GM23338 (cell line): Measurements from ENCODE around the gene HSP90AB1. TPM values are rescaled to one million over a fixed set of nuclear protein-coding genes. Genes with fewer than 3 reads are reported as not detected.
A peak's percentile ranks its signal among the peaks of the same experiment; 100 is the strongest.

Source experiments
- ATAC-seq: fragments of 200-7000 bp; cut with Tn5 transposase; 3 replicates; pipeline ENCODE4 v1.9.1; 2020
- DNase-seq: peaks from one replicate; pipeline ENCODE4 v3.0.0-alpha.2; 2015; ENCODE audit warnings: low spot score
- H2AFZ ChIP-seq: fragments of 200-600 bp; sonication (generic); 2 replicates; pipeline ENCODE4 v1.8.0; 2016; ENCODE audit warnings: antibody characterized with exemption, mild to moderate bottlenecking, moderate library complexity
- H3F3A ChIP-seq: fragments of 200-600 bp; sonication (generic); replicated peaks from 2 replicates; pipeline ENCODE4 v1.8.0; 2017; ENCODE audit warnings: antibody characterized with exemption, mixed run types, low read depth
- H3K27ac ChIP-seq: fragments of 200-600 bp; sonication (generic); 2 replicates; pipeline ENCODE4 v1.6.1; 2016; ENCODE audit warnings: low read depth
- H3K27me3 ChIP-seq: fragments of 200-600 bp; sonication (generic); 2 replicates; pipeline ENCODE4 v1.8.0; 2016; ENCODE audit warnings: mild to moderate bottlenecking, mixed run types, moderate library complexity; ENCODE audit not compliant: insufficient read depth
- H3K36me3 ChIP-seq: fragments of 200-600 bp; sonication (generic); 2 replicates; pipeline ENCODE4 v1.8.0; 2016; ENCODE audit warnings: mild to moderate bottlenecking; ENCODE audit not compliant: insufficient read depth
- H3K4me1 ChIP-seq: fragments of 200-600 bp; sonication (generic); 2 replicates; pipeline ENCODE4 v1.8.0; 2016; ENCODE audit warnings: mild to moderate bottlenecking, moderate library complexity; ENCODE audit not compliant: insufficient read depth
- H3K4me2 ChIP-seq: fragments of 200-600 bp; sonication (generic); 2 replicates; pipeline ENCODE4 v1.7.1; 2017; ENCODE audit warnings: mixed run types
- H3K4me3 ChIP-seq: fragments of 200-600 bp; sonication (generic); 2 replicates; pipeline ENCODE4 v1.6.1; 2016; ENCODE audit warnings: mixed run types
- H3K79me2 ChIP-seq: fragments of 200-600 bp; sonication (generic); replicated peaks from 2 replicates; pipeline ENCODE4 v1.8.0; 2017; ENCODE audit warnings: mild to moderate bottlenecking; ENCODE audit not compliant: insufficient read depth
- H3K9me2 ChIP-seq: fragments of 200-600 bp; sonication (generic); 2 replicates; pipeline ENCODE4 v1.8.0; 2017; ENCODE audit not compliant: insufficient read depth
- H4K20me1 ChIP-seq: fragments of 200-600 bp; sonication (generic); replicated peaks from 2 replicates; pipeline ENCODE4 v1.8.0; 2017; ENCODE audit warnings: mild to moderate bottlenecking; ENCODE audit not compliant: insufficient read depth
- H3K27ac Mint-ChIP-seq: 2 replicates; pipeline ENCODE4 v1.8.0; 2020; ENCODE audit warnings: inconsistent platforms, mild to moderate bottlenecking, moderate library complexity, mixed read lengths
- H3K27me3 Mint-ChIP-seq: 3 replicates; pipeline ENCODE4 v1.8.0; 2022; ENCODE audit warnings: low read depth, mild to moderate bottlenecking, moderate library complexity, mixed read lengths, inconsistent platforms; ENCODE audit not compliant: insufficient read depth, poor library complexity
- H3K36me3 Mint-ChIP-seq: 3 replicates; pipeline ENCODE4 v1.8.0; 2021; ENCODE audit warnings: low read depth, mild to moderate bottlenecking, inconsistent platforms, moderate library complexity, mixed read lengths
- H3K4me1 Mint-ChIP-seq: 3 replicates; pipeline ENCODE4 v1.8.0; 2020; ENCODE audit warnings: mild to moderate bottlenecking, inconsistent platforms, mixed read lengths
- H3K4me3 Mint-ChIP-seq: 3 replicates; pipeline ENCODE4 v1.8.0; 2021; ENCODE audit warnings: moderate library complexity, mild to moderate bottlenecking, inconsistent platforms, mixed read lengths
- H3K9me3 Mint-ChIP-seq: 3 replicates; pipeline ENCODE4 v1.8.0; 2020; ENCODE audit warnings: moderate library complexity, mild to moderate bottlenecking, inconsistent platforms, mixed read lengths
- JUNB ChIP-seq: IDR thresholded peaks from one replicate; pipeline ENCODE4 v1.6.1; 2016; ENCODE audit warnings: antibody characterized with exemption; ENCODE audit not compliant: unreplicated experiment
- POLR2AphosphoS5 ChIP-seq: IDR thresholded peaks from 2 replicates; pipeline ENCODE4 v1.6.1; 2016; ENCODE audit warnings: antibody characterized with exemption, low read depth
- ZNF114 ChIP-seq: fragments of 250-450 bp; sonication (Bioruptor Pico); IDR thresholded peaks from 2 replicates; pipeline ENCODE4 v1.5.0; 2020; ENCODE audit warnings: mild to moderate bottlenecking, moderate library complexity
- polyA plus RNA-seq: library from polyadenylated mRNA; unstranded; fragments of >200 nt; fragmentation: Nextera tagmentation; extraction: Ambion mirVana; gene quantifications from 2 replicates; pipeline ENCODE4 v1.2.1, GENCODE V29; 2016
- total RNA-seq: library from RNA; depleted of rRNA; stranded (reverse); fragments of >200 nt; shearing (Covaris generic); gene quantifications from 2 replicates; pipeline ENCODE4 v1.2.3, GENCODE V29; 2014
- TF ChIP-seq, protein P1 (sequence below): IDR thresholded peaks from 2 replicates; pipeline ENCODE4 v1.6.1; 2016; ENCODE audit warnings: antibody characterized with exemption

HSP90AB1 gene
- total and polyA plus RNA-seq, 2 experiments from 2014 or later: 1,425 to 2,361 TPM

DNA sequence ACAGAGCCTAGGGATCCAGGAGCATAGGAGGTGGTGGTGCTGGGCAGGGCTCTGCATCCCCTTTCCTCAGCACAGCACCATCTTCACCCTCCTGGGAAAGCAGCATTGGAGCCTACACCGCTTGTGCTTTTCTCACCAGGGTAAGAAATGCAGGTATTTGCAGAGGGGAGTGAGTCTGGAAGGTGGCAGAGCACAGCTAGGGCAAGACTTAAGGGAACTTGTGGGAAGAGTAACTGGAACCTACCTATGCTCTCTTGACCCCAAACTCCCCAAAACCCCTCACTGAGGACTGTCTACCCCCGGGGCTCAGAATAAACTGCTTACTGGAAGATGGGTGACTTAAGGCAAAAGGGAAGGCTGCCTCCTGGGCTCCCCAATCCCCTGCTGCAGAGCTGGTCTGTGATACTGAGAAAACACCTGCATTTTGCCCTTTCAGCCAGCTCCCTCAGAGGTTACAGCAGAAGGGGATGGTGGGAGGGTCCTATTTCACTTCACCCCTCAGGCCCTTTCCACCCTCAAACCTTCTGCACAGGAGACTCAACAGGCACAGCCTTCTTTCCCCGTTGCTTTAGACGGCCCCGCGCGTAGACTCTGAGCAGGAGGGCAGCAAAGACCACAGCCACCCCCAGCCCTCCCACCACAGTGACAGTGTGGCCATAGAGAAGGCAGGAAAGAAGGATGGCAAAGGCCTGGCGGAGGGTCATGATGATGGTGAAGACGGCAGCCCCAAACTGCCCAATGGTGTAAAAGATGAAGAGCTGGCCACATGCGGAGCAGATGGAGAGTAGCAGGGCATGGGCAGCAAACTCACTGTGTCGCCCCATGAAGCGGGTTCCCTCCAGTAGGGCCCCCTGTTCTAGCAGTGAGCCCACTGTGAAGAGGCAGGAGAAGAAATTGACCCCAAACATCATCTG lies 7.5 kb downstream of the HSP90AB1 start:
- Histone ChIP-seq H3K4me3 (no peak overlapping the region), H3K27ac (peak overlapping the region; percentile 81), H3K27me3 (no peaks in the 10 kb centered on the region), H3K9me2 (no peaks in the 10 kb centered on the region), H3K79me2 (peaks cover 39% of the 10 kb centered on the region), H3F3A (peaks cover 70% of the 10 kb centered on the region), H4K20me1 (peaks cover 39% of the 10 kb centered on the region), H2AFZ (no peak overlapping the region), H3K36me3 (peaks cover 49% of the 10 kb centered on the region), H3K4me1 (peaks cover 9% of the 10 kb centered on the region; the same call in 1 of the 2 replicates), H3K4me2 (no peak overlapping the region)
- Mint-ChIP-seq H3K27ac (peak overlapping the region; percentile 58), H3K27me3 (peaks cover 62% of the 10 kb centered on the region), H3K4me3 (peak overlapping the region; percentile 96), H3K36me3 (peaks cover 79% of the 10 kb centered on the region), H3K9me3 (peaks cover 7% of the 10 kb centered on the region), H3K4me1 (peaks cover 62% of the 10 kb centered on the region)
- ATAC-seq (peak; percentile 2), DNase-seq (no peak)
- no peak for TF ChIP-seq ZNF114 (CRISPR knock-in tag)
- TF ChIP-seq JUNB: no peak
- TF ChIP-seq POLR2AphosphoS5: peak; percentile 51

DNA sequence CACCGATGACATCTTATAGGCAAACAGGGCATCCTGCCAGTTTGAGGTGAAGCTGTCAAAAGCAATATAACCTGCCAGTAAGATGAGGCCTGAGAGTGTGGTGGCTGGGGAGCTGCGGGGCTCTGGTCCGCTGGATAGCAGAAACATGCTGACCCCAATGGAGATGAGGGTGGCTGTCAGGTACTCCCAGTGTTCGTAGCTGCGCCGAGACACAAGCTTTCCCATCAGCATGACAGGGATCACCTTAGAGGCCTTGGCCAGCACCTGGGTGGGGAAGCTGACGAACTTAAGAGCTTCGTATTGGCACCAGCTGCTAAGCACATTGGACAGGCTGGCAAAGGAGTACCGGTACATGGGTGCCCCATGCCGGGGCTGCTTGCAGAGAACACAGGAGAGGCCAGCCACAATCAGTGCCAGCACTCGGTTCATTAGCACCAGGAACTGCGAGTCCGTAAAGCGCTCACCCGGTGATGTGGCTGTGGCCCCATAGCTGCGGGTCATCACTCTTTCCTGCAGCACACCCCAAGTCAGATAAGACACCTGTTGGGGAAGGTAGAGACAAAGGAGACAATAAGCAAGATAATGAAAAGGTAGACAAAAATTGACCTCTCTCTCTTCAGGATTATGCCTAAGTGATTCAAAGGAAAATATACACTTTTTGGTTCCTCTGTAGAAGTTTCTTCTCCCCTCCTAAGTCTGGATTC lies 8.4 kb downstream of the HSP90AB1 start:
- H3K4me3 ChIP-seq: peak overlapping the region; percentile 94
- ATAC-seq: peak; percentile 9
- H3F3A ChIP-seq: peaks cover 62% of the 10 kb centered on the region
- peaks cover 8% of the 10 kb centered on the region; the same call in 1 of the 2 replicates for H3K4me1 ChIP-seq
- peaks cover 54% of the 10 kb centered on the region for H3K4me1 Mint-ChIP-seq
- DNase-seq: peak; percentile 47
- TF ChIP-seq, protein P1, sequence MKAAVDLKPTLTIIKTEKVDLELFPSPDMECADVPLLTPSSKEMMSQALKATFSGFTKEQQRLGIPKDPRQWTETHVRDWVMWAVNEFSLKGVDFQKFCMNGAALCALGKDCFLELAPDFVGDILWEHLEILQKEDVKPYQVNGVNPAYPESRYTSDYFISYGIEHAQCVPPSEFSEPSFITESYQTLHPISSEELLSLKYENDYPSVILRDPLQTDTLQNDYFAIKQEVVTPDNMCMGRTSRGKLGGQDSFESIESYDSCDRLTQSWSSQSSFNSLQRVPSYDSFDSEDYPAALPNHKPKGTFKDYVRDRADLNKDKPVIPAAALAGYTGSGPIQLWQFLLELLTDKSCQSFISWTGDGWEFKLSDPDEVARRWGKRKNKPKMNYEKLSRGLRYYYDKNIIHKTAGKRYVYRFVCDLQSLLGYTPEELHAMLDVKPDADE: no peak
- peaks cover 71% of the 10 kb centered on the region for H3K36me3 Mint-ChIP-seq
- peaks cover 31% of the 10 kb centered on the region for H4K20me1 ChIP-seq
- H3K27ac ChIP-seq: peak overlapping the region; percentile 97; the same call in 1 of the 2 replicates
- H3K9me3 Mint-ChIP-seq: peaks cover 7% of the 10 kb centered on the region
- H3K4me3 Mint-ChIP-seq: peak overlapping the region; percentile 96
- H2AFZ ChIP-seq: no peak overlapping the region
- no peaks in the 10 kb centered on the region for H3K9me2 ChIP-seq
- H3K79me2 ChIP-seq: peaks cover 31% of the 10 kb centered on the region
- H3K36me3 ChIP-seq: peaks cover 41% of the 10 kb centered on the region
- H3K27me3 ChIP-seq: no peaks in the 10 kb centered on the region
- H3K27ac Mint-ChIP-seq: no peak overlapping the region; the same call in 1 of the 2 replicates
- H3K27me3 Mint-ChIP-seq: peaks cover 56% of the 10 kb centered on the region
- H3K4me2 ChIP-seq: peak overlapping the region; percentile 97; the same call in 1 of the 2 replicates
